Activated CD8-positive, alpha-beta memory T cell treated with anti-CD3 and anti-CD28 coated beads, Interleukin-2, amount 50 U/mL, for 1 hour (primary cell): ENCODE data around the gene NEB.

Experiments used
- DNase-seq: peaks from one replicate; pipeline ENCODE4 v3.0.0-alpha.2; 2020; ENCODE audit errors: extremely low read depth

NEB gene

DNA sequence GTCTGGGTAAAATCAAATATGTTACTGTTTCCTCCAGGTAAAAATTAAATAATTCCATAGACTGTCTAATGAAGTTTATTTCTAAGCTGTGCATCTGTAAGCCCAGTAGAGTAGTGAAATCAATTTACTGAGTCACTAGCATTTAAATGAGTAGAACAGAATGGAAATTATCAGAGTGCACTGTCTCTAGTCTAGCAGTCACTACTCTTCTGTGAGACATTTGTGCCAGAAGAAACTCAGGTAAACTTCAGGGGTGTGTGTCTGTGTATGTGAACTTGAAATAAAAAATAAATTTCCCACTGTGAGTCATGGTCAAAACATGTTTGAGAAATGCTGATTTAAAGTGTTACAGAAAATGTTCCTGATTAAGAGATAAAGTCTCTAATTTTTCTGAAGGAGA lies 178.2 kb downstream of the NEB start:
- DNase-seq = no peak

DNA sequence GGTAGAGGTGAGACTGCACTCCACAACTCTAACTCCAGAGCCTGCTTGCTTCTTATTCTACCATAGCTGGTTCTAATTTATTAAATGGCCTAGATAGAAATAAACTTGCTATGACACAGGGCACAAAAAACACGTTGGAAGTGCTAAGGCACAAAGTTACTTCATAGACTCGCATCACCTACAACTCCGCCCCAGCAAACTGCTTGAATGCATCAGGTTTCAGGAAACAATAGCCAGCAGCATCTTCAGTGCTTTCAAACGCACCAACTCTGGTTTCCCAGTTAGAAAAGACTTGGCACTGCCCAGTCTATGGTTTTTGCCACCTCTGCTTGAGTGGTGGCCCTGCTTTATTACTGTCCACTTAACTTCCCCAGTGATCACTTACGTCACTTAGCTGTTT lies 182.0 kb downstream of the NEB start:
- no peak for DNase-seq

DNA sequence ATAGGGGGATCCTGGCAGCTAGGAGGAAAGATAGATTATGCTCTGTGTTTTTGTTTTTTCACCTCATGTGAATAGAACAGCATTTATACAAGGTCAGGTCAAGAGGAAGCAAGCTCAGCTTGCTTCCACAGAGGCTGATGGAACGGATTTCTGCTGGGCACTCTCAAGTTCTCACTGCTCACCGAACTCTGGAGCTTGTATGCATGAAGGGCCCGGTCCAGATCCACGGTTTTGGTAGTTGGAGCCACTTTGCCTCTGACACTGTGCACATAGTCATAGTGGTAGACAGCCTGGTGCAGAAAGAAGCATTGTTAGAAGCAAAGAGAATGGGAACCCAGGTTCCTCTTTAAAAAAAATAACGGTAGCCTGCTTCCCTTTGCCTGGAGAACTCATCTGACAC lies 182.7 kb downstream of the NEB start:
- no peak for DNase-seq

DNA sequence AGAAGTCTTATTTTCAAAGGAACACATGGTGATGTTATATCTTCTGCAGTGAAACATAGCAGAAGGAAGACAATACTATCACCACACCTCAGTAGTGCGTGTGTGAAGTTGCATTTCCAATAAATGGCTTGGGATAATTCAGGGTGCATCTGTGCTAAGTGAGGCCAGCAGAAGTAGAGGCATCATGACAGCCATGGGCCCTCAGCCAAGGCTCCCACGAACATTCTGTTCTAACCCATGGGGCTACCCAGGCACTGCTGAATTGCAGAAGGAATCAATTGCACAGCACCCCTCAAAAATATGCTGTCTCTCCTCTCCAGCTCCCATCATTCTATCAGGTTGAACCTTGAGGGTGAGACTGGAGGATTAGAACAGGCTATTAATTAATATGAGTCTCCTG lies 185.1 kb downstream of the NEB start:
- no peak for DNase-seq

DNA sequence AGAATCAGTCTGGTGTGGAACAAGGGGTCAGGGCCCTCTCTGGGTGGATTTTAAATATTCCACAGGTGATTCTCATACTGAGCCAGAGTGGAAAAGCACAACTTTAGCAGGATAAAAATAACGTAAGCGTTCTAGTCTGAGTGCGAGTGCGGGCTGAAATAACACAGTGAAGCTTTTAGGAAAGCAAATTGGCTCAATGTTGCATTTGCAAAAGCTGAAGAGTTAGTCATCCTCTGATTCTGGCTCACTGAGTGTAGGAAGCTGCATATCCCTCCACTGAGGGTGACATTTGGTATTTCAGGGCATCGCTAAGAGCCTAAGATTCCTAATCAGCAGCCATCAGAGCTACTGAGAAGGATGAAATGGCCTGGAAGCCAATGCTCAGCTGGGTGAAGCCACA lies 189.8 kb downstream of the NEB start:
- no peak for DNase-seq

DNA sequence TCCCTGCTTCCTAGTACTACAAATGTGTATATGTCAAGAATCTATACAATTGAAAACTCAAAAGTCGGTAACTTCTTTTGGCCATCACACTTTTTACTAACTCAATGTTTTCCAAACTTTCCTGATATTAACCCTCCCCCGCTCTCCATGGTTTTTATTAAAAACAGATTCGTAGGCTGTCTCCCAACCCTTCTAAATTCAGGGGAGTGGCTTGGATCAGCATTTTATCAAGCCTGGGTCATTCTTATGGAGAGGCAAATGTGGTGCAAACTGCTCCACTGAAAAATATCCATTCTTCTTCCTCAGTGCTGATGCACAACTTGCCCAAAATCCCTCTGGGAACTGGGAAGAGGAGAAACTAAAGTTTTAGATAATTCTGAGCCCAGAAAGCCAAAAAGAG lies 190.4 kb downstream of the NEB start:
- no peak for DNase-seq

DNA sequence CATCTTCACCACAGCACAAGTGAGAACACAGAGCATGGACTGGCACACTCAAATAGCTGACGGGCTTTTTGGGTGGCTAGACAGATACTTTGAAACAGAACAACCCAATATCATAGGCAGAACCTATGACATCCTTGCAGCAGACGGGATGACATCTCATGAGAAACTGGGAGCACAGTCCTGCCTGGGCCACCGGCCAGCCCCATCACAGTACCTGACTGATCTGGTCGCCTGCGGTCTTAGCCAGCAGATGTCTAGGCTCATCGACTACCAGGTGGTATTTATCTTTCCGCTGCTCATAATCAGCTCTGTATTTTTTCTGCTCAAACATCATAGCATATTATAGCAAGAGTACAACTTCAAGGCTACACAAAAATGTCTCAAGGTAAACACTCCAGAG lies 200.3 kb downstream of the NEB start:
- DNase-seq = no peak

DNA sequence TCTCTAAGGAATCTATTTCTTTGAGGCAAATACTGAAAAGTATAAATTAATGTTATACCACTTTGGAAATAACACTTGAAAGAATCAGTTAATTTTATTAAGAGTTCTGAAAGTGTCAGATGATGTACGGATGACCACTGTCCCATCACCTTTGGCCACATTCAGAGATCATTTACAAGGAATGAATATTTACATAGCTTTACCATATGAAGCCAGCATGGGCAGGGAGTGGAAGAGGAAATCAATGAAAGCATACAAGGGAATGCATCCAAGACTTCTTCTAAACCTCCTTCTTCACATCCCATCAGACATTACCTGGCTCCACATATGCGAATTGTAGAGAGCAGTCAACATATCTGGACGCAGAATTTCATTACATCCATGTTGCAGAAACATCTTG lies 201.1 kb downstream of the NEB start:
- DNase-seq = no peak

DNA sequence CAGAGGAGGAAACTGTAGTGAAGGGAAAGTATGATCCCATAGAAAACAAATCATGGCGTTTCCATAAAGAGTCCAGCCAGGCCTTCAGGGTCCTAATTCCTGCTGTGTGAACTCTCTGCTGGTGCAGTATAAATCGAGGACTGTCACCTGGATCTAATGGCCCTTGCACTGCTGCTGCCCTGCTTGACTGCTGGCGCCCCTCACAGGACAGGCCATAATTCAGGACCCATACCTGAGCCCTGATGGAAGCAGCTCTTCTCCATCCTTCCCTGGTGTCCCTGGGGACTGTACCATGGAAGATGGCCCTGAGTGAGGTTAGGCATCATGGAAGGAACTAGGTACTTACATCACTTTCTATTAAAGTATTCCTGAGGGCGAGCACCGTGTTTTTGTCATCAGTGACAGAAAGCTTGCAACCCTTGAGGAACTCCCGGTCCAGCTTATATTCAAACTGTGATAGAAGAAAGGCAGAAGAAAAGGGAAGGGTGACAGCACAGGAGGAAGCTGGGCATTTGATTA lies 207.6 kb downstream of the NEB start:
- no peak for DNase-seq

DNA sequence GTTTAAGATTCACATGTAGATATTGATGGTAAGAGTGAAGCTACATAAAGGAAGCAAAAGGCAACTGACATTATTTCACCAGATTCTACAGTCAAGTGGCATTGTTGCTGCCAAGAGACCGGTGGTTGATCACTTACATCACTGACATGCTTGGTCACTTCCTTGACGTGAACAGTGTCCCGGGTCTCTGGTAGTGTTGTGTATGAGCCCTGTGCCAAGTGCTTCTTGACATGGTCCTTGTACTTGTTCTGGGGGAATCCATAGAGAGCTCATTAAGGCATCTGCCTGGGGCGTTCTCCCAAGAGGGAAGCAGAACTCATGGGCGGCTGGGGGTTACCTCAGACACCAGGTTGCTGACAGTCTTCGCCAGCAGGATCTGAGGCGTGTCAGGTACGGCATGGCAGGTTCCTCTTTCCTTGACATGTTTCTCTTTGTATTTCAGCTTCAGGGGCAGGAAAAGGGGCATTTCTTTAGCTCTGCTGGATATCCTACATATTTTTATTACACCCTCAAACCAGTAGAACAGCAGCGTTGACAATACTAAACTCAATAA lies 208.4 kb downstream of the NEB start:
- DNase-seq = no peak

DNA sequence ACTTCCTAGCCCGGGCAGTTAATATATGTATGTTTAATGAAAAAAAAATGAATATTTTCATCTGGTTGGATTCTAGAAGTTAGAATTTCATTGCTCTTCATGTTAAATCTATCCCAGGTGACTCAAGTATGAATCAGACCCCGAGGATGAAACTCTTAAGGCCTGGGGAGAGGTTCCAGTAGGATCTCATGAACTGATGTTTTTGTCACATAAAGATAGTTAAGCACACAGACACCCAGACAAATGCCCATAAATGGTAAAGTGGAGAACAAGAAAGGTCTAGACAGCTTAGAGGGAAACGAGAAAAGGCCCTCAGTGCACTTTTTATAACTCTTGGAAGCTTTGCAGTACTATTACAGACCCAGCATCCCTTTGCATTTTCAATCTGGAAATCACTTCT lies 210.4 kb downstream of the NEB start:
- no peak for DNase-seq

DNA sequence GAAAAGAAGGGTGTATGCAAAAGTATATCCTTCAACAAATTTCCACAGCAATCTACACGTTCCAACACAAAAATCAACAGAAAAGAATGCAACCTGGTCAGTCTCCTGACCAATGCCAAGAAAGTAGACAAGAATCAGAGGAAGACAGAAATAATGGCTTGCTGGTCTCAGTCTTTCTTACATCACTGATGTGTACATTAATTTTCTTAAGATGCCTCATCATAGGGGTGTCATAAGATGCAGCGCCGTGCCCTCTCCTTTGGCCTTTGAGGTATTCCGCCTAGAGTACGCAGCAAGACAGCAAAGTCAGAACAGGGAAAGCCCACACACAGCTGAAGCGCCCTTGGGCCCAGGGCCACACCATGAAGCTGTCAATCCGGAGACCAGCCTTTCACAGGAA lies 211.7 kb downstream of the NEB start:
- DNase-seq = no peak

DNA sequence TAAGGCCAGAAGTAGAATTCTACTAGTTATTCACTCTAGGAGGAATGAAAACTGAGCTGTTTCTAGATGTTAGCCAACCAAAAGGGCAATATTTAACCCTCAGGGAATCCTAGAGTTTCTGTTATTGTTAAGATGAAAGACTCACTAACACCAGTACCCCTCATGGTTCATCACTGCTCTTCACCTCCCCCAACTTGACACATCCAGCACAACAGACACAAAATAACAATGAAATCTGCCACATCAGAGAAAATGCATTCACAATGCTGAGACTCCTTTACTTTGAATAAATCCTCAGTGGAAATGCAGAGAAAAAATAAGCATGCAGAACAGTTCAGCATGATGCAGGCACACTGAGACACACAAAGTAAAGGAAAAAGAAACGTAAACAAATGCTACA lies 213.3 kb downstream of the NEB start:
- DNase-seq = no peak

DNA sequence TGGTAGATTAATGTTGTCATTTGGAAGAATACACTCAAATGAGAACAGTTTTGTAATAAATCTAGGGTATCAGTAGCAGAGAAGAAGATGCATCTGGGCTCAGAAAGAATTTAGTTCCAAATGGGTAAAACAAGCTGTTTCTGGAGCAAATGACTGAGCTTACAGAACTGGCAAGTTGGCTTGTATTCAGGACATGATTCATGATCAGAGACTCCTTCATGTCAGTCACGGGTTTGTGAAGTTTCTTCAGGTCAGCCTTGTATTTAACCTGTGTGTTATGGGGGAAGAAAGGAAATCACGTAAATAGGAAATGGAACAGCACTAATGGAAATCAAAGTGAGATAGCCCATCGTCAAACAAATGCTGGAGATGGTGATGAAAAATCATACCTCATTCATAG lies 215.5 kb downstream of the NEB start:
- DNase-seq = no peak

DNA sequence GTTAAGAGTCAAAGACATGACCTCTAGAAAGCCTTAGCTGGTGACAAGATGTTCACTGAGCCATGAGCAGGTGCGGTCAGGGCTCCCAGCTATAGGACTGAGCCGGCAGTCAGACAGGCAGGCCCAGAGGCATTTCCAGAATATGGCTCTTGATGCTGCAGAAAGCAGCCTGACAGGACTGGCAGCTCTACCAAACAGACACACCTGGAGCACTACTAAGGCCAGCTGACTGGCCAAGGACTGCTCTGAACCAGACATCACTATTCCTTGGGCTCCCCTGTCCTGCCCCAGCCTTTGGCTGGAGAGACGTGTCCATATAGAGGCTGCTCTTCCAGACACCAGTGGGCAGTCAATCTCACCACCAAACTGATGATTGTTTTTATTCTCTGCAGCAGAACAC lies 225.8 kb downstream of the NEB start:
- no peak for DNase-seq

DNA sequence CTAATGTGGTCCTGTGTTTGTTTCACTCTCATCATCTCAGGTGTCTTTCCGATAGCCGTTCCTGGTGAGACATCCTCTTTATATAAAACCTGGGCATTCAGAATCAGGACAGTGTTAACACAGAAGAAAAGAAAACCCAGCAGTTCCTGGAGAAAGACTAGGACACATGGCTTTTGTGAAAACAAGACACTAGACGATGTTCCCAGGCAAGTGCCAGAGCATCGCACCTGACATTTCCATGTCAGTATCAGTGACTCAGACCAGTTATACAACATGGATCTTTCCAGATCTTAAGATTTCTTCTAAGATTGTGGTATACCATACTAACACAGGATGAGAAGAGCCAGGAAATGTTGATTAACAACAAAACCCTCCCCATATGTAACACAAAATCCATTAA lies 228.1 kb downstream of the NEB start:
- no peak for DNase-seq

DNA sequence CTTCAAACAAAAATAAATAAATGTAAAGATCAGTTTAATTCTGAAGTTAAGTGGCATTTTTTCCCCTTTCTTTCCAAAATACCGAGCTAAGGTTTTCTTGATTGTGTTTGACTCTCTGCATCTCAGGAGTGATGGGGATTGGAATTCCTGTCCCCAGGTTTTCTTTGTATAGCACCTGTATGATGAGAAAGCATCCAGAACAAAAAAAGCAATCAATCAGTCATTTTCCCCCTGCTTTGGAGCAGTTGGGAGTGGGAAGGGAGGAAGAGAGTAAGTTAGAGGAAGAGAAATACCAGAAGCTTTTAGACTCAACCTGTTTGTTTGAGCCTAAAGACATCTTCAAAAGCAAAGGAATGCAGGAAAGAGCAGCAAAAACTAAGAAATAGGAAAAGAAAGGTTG lies 236.1 kb downstream of the NEB start:
- no peak for DNase-seq

DNA sequence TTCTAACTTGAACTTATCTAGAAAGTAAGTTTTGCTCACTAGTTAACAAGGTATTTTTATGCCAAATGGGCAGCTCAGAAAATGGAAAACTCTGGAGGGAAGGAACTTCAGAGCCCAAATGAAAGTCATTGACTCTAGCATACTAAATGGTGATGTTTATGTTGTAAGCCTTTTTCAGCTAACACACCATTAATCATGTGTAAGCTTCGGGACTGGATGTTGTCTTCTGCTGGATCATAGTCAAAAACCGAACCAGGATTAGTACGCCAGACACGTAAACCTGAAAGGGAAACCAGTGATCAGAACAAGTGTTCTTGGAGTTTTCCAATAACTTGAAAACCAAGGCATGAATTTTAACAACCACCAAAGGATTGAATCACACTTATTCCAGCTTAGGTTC lies 242.8 kb downstream of the NEB start:
- no peak for DNase-seq

DNA sequence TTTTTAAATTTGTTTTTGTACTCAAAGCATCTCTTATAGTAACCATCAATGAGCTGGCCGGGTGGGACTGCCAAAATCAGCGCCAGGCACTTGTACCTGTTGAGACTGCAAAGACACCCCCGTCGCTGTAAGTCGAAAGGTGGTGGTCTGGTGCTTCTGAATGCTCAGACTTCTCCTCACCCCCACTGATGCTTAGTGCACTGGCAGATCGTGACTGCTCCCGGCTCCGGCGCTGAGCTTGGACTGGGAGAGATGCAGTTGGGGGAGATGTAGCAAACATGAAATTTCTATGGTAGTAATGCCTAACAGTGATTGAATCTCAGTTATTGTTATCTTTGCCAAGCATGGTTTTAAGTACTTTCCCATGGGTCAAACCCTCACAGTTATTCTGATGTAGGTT lies 244.0 kb downstream of the NEB start:
- no peak for DNase-seq

DNA sequence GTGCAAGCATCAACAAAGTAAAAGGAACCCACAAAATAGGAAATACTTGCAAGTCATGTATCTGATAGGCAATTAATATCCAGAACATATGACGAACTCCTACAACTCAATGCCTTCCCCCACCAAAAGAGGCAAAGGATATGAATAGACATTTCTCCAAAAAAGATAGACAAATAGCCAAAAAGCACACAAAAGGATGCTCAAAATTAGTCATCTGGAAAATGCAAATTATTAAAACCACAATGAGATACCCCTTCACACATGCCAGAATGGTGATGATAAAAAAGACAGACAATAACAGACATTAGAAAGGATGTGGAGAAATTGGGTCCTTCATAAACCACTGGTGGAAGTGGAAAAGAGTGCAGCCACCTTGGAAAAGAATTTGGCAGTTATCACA lies 248.2 kb downstream of the NEB start:
- no peak for DNase-seq

DNA sequence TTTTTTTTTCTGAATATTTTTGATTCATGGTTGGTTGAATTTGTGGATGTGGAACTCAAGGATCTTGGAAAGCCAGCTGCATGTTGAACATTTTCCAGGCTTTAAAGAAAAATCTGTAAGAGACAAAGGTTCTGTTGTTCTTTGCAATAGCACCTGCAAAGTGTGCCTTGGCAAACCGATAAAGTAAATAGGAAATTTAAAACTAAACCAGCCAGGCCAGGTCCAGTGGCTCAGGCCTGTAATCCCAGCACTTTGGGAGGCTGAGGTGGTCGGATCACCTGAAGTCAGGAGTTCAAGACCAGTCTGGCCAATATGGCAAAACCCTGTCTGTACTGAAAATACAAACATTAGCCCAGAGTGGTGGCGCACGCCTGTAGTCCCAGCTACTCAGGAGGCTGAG lies 250.2 kb downstream of the NEB start:
- DNase-seq = no peak

DNA sequence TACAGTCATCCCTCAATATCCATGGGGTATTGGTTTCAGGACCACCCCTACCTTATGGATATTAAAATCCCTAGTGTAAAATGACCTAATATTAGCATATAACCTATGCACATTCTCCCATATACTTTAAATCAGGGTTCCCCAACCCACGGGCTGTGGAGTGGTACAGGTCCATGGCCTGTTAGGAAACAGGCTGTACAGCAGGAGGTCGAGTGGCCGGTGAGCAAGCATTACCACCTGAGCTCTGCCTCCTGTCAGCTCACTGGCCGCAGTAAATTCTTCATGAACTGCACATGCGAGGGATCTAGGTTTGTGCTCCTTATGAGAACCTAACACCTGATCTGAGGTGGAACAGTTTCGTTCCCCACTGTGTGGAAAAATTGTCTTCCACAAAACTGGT lies 250.7 kb downstream of the NEB start:
- no peak for DNase-seq

DNA sequence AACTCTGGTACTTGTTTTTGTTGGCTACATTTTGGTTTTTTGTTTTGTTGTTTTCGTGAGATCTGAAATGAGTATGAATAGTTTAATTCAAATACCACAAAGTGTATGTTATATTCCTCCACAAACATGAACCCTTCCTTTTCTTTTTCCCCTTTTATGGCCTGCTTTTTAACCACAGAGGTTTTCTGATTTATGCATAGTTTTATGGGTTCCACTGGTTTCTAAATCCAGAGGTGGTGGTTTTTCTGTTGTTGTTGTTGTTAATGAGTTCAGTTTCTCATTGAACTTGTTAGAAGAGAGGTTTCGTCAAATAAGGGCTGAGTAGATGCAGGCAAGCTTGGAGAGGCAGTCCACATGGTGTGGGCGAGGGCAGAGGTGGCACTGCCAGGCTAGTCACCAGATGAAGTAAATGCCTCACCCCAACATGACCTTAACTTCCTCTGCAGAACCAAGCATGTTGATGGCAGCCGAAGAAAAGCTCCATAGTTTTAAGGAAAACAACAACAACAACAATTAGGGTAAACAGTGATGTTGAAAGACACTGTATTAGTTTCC lies 252.0 kb downstream of the NEB start:
- DNase-seq = no peak

DNA sequence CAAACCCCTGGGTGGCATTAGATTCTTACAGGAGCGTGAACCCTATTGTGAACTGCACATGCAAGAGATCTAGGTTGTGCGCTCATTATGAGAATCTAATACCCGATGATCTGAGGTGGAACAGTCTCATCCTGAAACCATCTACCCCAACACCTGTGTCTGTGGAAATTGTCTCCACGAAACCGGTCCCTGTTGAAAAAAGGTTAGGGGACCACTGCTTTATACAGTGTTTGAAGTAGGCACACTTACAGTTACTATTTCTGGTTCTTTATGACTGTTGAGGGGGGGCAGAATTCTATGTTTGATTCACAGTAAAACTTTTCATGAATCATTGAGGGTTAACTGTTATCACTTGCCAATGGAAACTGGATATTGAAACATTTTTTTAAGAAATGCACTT lies 252.5 kb downstream of the NEB start:
- DNase-seq = no peak
